SK-N-SH (cell line): Measurements from ENCODE around the gene FBXO10. TPM values are rescaled to one million over a fixed set of nuclear protein-coding genes. Genes with fewer than 3 reads are reported as not detected.

ENCODE experiments used
- CTCF ChIA-PET: fragments of 300-600, 350-600 bp; formaldehyde crosslinking; extraction: SDS; loops from one replicate; lab custom pipeline; 2021; lab: Yijun Ruan, JAX
- POLR2A ChIA-PET: fragments of 350-600 bp; sonication (Branson Sonifier 250); formaldehyde crosslinking; extraction: SDS; loops from one replicate; lab custom pipeline; 2020; ENCODE audit warnings: antibody characterized with exemption, inconsistent platforms; lab: Yijun Ruan, JAX
- DNase-seq: peaks from one replicate; pipeline ENCODE4 v3.0.0; 2012
- H2AFZ ChIP-seq: fragments of 200-600 bp; sonication (generic); 2 replicates; pipeline ENCODE4 v1.8.1; 2016; ENCODE audit warnings: antibody characterized with exemption, mild to moderate bottlenecking, low read depth
- H3F3A ChIP-seq: fragments of 200-600 bp; sonication (generic); replicated peaks from 2 replicates; pipeline ENCODE3; 2016; ENCODE audit warnings: antibody characterized with exemption, mild to moderate bottlenecking; ENCODE audit not compliant: insufficient read depth
- H3K27ac ChIP-seq, 2 experiments: fragments of 200-500 bp in 1 of 2; fragments of 200-600 bp in 1 of 2; sonication (Bioruptor generic) in 1 of 2; sonication (generic), shearing (Covaris generic) in 1 of 2; 2 replicates each; pipeline versions ENCODE4 v1.5.1 to v1.6.1; 2014 to 2016; ENCODE audit warnings: low read depth in 2 of 2, inconsistent platforms in 1 of 2, low read length in 1 of 2, mild to moderate bottlenecking in 1 of 2, mixed read lengths in 1 of 2
- H3K27me3 ChIP-seq: fragments of 200-600 bp; sonication (generic), shearing (Covaris generic); 2 replicates; pipeline ENCODE4 v1.6.1; 2016; ENCODE audit warnings: mixed run types; ENCODE audit not compliant: insufficient read depth
- H3K36me3 ChIP-seq, 2 experiments: fragments of 200-500 bp in 1 of 2; fragments of 200-600 bp in 1 of 2; sonication (Bioruptor generic) in 1 of 2; sonication (generic) in 1 of 2; replicated peaks in 1 of 2; 2 replicates each; pipeline versions ENCODE3 to v1.5.1; 2014 to 2016; ENCODE audit warnings: low read length in 1 of 2, mild to moderate bottlenecking in 1 of 2; ENCODE audit not compliant: insufficient read depth in 2 of 2, control insufficient read depth in 1 of 2
- H3K4me1 ChIP-seq, 2 experiments: fragments of 200-500 bp in 1 of 2; fragments of 200-600 bp in 1 of 2; sonication (Bioruptor generic) in 1 of 2; sonication (generic), shearing (Covaris generic) in 1 of 2; 2 replicates each; pipeline versions ENCODE4 v1.5.1 to v1.6.1; 2014 to 2016; ENCODE audit warnings: low read depth in 1 of 2, low read length in 1 of 2, mixed run types in 1 of 2; ENCODE audit not compliant: insufficient read depth in 2 of 2, control insufficient read depth in 1 of 2
- H3K4me2 ChIP-seq: fragments of 200-600 bp; sonication (generic), shearing (Covaris generic); 2 replicates; pipeline ENCODE4 v1.6.1; 2017; ENCODE audit warnings: mixed run types
- H3K4me3 ChIP-seq, 2 experiments: fragments of 200-500 bp in 1 of 2; fragments of 200-600 bp in 1 of 2; sonication (Bioruptor generic) in 1 of 2; sonication (generic), shearing (Covaris generic) in 1 of 2; 2 replicates each; pipeline versions ENCODE4 v1.5.1 to v1.8.1; 2014 to 2016; ENCODE audit warnings: low read depth in 2 of 2, inconsistent platforms in 1 of 2, low read length in 1 of 2, mild to moderate bottlenecking in 1 of 2, mixed read lengths in 1 of 2, moderate library complexity in 1 of 2
- H3K79me2 ChIP-seq: fragments of 200-600 bp; sonication (generic); 2 replicates; pipeline ENCODE4 v1.8.1; 2017; ENCODE audit warnings: mild to moderate bottlenecking; ENCODE audit not compliant: insufficient read depth
- H3K9ac ChIP-seq: fragments of 200-600 bp; sonication (generic); 2 replicates; pipeline ENCODE4 v1.6.1; 2017; ENCODE audit warnings: mixed run types
- H3K9me2 ChIP-seq: fragments of 200-600 bp; sonication (generic); 2 replicates; pipeline ENCODE4 v1.6.1; 2017; ENCODE audit warnings: mixed run types
- H3K9me3 ChIP-seq: fragments of 200-600 bp; sonication (generic); 2 replicates; pipeline ENCODE4 v1.6.1; 2017; ENCODE audit warnings: mixed run types, mild to moderate bottlenecking, moderate library complexity
- H4K20me1 ChIP-seq: fragments of 200-600 bp; sonication (generic); 2 replicates; pipeline ENCODE4 v1.6.1; 2017; ENCODE audit warnings: mild to moderate bottlenecking, mixed run types; ENCODE audit not compliant: insufficient read depth
- ELF1 ChIP-seq: IDR thresholded peaks from 2 replicates; pipeline ENCODE4 v1.4.0; 2012
- EP300 ChIP-seq, 2 experiments: IDR thresholded peaks; 2 replicates each; pipeline versions ENCODE4 v1.4.0 to v1.6.1; 2012; ENCODE audit warnings: borderline replicate concordance in 1 of 2, low read depth in 1 of 2, low read length in 1 of 2
- EZH2phosphoT487 ChIP-seq: fragments of 200-600 bp; sonication (generic); IDR thresholded peaks from 2 replicates; pipeline ENCODE4 v1.6.1; 2017; ENCODE audit warnings: low read depth, mixed run types, mild to moderate bottlenecking, antibody characterized with exemption, moderate library complexity, borderline replicate concordance
- FOSL2 ChIP-seq: IDR thresholded peaks from 2 replicates; pipeline ENCODE4 v1.4.0; 2012; ENCODE audit warnings: low read depth, mild to moderate bottlenecking, moderate library complexity, borderline replicate concordance
- FOXM1 ChIP-seq: IDR thresholded peaks from 2 replicates; pipeline ENCODE4 v1.4.0; 2012; ENCODE audit warnings: low read depth, mild to moderate bottlenecking
- JUND ChIP-seq: IDR thresholded peaks from 2 replicates; pipeline ENCODE4 v1.4.0; 2012
- MXI1 ChIP-seq: IDR thresholded peaks from 2 replicates; pipeline ENCODE4 v1.6.1; 2012; ENCODE audit warnings: mild to moderate bottlenecking, low read depth, low read length, improper control_type of control experiment
- NRF1 ChIP-seq: IDR thresholded peaks from 2 replicates; pipeline ENCODE4 v1.6.1; 2012; ENCODE audit warnings: low read depth, mild to moderate bottlenecking, low read length
- RAD21 ChIP-seq: IDR thresholded peaks from 2 replicates; pipeline ENCODE4 v1.6.1; 2012; ENCODE audit warnings: mild to moderate bottlenecking, low read length
- RCOR1 ChIP-seq: fragments of 150-350 bp; IDR thresholded peaks from 2 replicates; pipeline ENCODE4 v1.6.1; 2017; ENCODE audit warnings: antibody characterized with exemption, low read length
- RXRA ChIP-seq: IDR thresholded peaks from 2 replicates; pipeline ENCODE4 v1.4.0; 2012; ENCODE audit warnings: low read depth, mild to moderate bottlenecking, borderline replicate concordance
- SMC3 ChIP-seq: IDR thresholded peaks from 2 replicates; pipeline ENCODE4 v1.6.1; 2012; ENCODE audit warnings: low read depth, low read length, improper control_type of control experiment
- TAF1 ChIP-seq: IDR thresholded peaks from 2 replicates; pipeline ENCODE4 v1.6.1; 2012; ENCODE audit warnings: low read depth, mild to moderate bottlenecking, low read length, moderate library complexity, borderline replicate concordance
- TCF12 ChIP-seq: IDR thresholded peaks from 2 replicates; pipeline ENCODE4 v1.4.0; 2012
- TEAD4 ChIP-seq: IDR thresholded peaks from 2 replicates; pipeline ENCODE4 v1.4.0; 2012; ENCODE audit warnings: mild to moderate bottlenecking, borderline replicate concordance; ENCODE audit not compliant: insufficient read depth
- WGBS: methylation state at CpG from one replicate; pipeline ENCODE4 v1.1.6; 2017; ENCODE audit warnings: low lambda C conversion rate; 5-methylcytosine and 5-hydroxymethylcytosine counted together
- polyA plus RNA-seq, 3 experiments: library from polyadenylated mRNA; depleted of rRNA; stranded (reverse); fragments of >200 nt; gene quantifications; 2 replicates each; pipeline ENCODE4 v1.2.3, GENCODE V29; 2012
- TF ChIP-seq, protein P1 (sequence below): fragments of 150-350 bp; IDR thresholded peaks from 2 replicates; pipeline ENCODE4 v1.6.1; 2016; ENCODE audit warnings: mild to moderate bottlenecking, low read depth, low read length
- TF ChIP-seq, protein P2 (sequence below): IDR thresholded peaks from 2 replicates; pipeline ENCODE4 v1.4.0; 2012; ENCODE audit warnings: low read depth
- TF ChIP-seq, protein P3 (sequence below): IDR thresholded peaks from 2 replicates; pipeline ENCODE4 v1.6.1; 2012; ENCODE audit warnings: mild to moderate bottlenecking, low read depth, low read length, moderate library complexity

The FBXO10 gene
- polyA plus RNA-seq, 1 of the 3 experiments (the other 2 are of a cell fraction): 10.1 TPM

- Histone ChIP-seq H3K4me3 (no peak overlapping the region), H3K4me1 (no peaks in the 10 kb centered on the region; a peak in 1 of 4 replicates), H3K36me3 (peaks cover 2 to 12% of the 10 kb centered on the region in 2 experiments), H4K20me1 (no peaks in the 10 kb centered on the region), H3K27ac (no peak overlapping the region), H3K9ac (no peak overlapping the region), H3K4me2 (no peak overlapping the region), H3K9me3 (no peaks in the 10 kb centered on the region), H3K9me2 (no peaks in the 10 kb centered on the region), H3K27me3 (no peaks in the 10 kb centered on the region), H3K79me2 (0 out of 2 replicates have a peak, but pooled peaks cover 5% of the 10 kb centered on the region), H2AFZ (no peak overlapping the region), H3F3A (no peaks in the 10 kb centered on the region)
- ChIA-PET CTCF (interaction anchor here (0.9 kb wide), 1 partner anchor 17 kb away, joined by 3 read pairs; no protein-coding TSS in a partner anchor), POLR2A (interaction anchor here (2.1 kb wide), 1 partner anchor 10 kb away, joined by 7 read pairs; no protein-coding TSS in a partner anchor)
- WGBS: 92% methylated on average over 4 of the region's 4 CpGs
- DNase-seq: no peak
- TF ChIP-seq, protein P1, sequence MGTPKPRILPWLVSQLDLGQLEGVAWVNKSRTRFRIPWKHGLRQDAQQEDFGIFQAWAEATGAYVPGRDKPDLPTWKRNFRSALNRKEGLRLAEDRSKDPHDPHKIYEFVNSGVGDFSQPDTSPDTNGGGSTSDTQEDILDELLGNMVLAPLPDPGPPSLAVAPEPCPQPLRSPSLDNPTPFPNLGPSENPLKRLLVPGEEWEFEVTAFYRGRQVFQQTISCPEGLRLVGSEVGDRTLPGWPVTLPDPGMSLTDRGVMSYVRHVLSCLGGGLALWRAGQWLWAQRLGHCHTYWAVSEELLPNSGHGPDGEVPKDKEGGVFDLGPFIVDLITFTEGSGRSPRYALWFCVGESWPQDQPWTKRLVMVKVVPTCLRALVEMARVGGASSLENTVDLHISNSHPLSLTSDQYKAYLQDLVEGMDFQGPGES: no peak
- TF ChIP-seq JUND (no peak), FOSL2 (no peak), NRF1 (no peak), TCF12 (no peak), RCOR1 (no peak), MXI1 (no peak), EZH2phosphoT487 (no peak), SMC3 (no peak), ELF1 (no peak), RXRA (no peak), FOXM1 (no peak), TEAD4 (no peak), EP300 (IDR thresholded peaks at IDR 0.05; ENCODE audit: borderline replicate concordance in 1 of 2, low read depth in 1 of 2, low read length in 1 of 2) (no peak), TAF1 (no peak), RAD21 (no peak)
- TF ChIP-seq, protein P2, sequence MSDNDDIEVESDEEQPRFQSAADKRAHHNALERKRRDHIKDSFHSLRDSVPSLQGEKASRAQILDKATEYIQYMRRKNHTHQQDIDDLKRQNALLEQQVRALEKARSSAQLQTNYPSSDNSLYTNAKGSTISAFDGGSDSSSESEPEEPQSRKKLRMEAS: no peak
- TF ChIP-seq, protein P3, sequence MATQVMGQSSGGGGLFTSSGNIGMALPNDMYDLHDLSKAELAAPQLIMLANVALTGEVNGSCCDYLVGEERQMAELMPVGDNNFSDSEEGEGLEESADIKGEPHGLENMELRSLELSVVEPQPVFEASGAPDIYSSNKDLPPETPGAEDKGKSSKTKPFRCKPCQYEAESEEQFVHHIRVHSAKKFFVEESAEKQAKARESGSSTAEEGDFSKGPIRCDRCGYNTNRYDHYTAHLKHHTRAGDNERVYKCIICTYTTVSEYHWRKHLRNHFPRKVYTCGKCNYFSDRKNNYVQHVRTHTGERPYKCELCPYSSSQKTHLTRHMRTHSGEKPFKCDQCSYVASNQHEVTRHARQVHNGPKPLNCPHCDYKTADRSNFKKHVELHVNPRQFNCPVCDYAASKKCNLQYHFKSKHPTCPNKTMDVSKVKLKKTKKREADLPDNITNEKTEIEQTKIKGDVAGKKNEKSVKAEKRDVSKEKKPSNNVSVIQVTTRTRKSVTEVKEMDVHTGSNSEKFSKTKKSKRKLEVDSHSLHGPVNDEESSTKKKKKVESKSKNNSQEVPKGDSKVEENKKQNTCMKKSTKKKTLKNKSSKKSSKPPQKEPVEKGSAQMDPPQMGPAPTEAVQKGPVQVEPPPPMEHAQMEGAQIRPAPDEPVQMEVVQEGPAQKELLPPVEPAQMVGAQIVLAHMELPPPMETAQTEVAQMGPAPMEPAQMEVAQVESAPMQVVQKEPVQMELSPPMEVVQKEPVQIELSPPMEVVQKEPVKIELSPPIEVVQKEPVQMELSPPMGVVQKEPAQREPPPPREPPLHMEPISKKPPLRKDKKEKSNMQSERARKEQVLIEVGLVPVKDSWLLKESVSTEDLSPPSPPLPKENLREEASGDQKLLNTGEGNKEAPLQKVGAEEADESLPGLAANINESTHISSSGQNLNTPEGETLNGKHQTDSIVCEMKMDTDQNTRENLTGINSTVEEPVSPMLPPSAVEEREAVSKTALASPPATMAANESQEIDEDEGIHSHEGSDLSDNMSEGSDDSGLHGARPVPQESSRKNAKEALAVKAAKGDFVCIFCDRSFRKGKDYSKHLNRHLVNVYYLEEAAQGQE: no peak
Observed at GRCh38 chr9:37564916-37565315, 11.3 kb downstream of the FBXO10 start.
